ENCODE measurements around the gene CELF1. TPM values are rescaled to one million over a fixed set of nuclear protein-coding genes. Genes with fewer than 3 reads are reported as not detected.

Gene CELF1
- total and polyA plus RNA-seq, 10 of the 15 experiments (the other 5 are each of a cell fraction or from before 2014, with no cell fraction given): 35.3 to 128 (median 85.7) TPM

DNA sequence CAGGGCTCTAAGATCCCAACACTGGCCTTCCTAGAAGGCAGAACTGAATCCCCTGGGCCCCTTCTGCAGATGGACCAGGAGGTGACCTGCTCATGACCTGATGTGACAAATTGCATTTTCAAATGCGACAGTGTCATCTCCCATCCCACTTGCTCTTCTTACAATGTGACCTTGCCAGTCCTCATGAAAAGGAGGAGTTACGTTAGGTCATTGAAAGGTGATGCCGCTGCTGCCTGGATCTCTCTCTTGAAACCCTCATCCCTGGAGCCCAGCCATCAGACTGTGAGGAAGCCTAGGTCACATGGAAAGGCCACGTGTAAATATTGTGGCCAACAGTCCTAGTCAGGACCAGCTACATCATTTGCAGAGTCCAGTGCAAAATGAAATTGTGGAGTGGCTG lies 47.0 kb upstream of the CELF1 start (continued):
- TF ChIP-seq YBX1 (IDR thresholded peaks at IDR 0.05) (no peak), ETV6 (conservative IDR thresholded peaks at IDR 0.05 in 1 of 2, IDR thresholded peaks at IDR 0.05 in 1 of 2; ENCODE audit: borderline replicate concordance in 1 of 2, low read depth in 1 of 2) (no peak), NFXL1 (IDR thresholded peaks at IDR 0.05; ENCODE audit: borderline replicate concordance) (no peak), ZBTB40 (IDR thresholded peaks at IDR 0.05; ENCODE audit: borderline replicate concordance) (no peak), SP1 (IDR thresholded peaks at IDR 0.05; ENCODE audit: low read depth, low read length) (no peak), KAT2A (conservative IDR thresholded peaks at IDR 0.05; ENCODE audit: control insufficient read depth, low read depth, low read length) (no peak), NBN (IDR thresholded peaks at IDR 0.05) (no peak)

DNA sequence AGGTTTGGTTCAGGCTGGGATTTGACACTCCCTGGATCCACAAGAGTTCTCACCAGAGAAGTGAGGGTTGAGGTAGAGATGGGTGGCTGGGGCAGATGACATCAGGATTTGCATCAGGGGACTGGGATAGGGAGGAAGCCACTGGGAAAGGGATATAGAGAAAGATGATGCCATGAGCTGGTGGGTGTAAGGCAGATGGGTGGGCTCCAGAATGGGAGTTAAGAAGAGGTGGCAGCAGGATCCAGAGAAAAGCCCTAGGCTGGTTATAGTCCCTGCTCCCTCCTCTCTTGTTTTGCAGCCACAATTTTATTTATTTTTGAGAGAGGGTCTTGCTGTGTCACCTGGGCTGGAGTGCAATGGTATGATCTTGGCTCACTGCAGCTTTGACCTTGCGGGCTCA lies 43.0 kb upstream of the CELF1 start:
- H3K36me3 ChIP-seq (ENCODE audit: control insufficient read depth in 2 of 2, insufficient read depth in 2 of 2, low read length in 1 of 2): no peaks in the 10 kb centered on the region

More for the DNA sequence above, 43.0 kb upstream of the CELF1 start:
- Histone ChIP-seq H3K27ac (ENCODE audit: control insufficient read depth, insufficient read depth) (no peak overlapping the region), H3K4me1 (ENCODE audit: control insufficient read depth, insufficient read depth, low read length) (peaks cover 7% of the 10 kb centered on the region), H4K20me1 (ENCODE audit: control insufficient read depth, insufficient read depth) (no peaks in the 10 kb centered on the region), H3K9ac (ENCODE audit: control insufficient read depth, insufficient read depth, low read length) (no peak overlapping the region), H3K79me2 (ENCODE audit: control insufficient read depth, insufficient read depth, low read length) (no peaks in the 10 kb centered on the region), H3K4me3 (no peak overlapping the region), H3K4me2 (ENCODE audit: control insufficient read depth, insufficient read depth) (no peak overlapping the region), H3K27me3 (replicated peaks in 1 of 2; ENCODE audit: control insufficient read depth in 2 of 2, insufficient read depth in 2 of 2, low read length in 1 of 2) (peaks cover 3 to 23% of the 10 kb centered on the region in 2 experiments), H3K9me3 (replicated peaks; ENCODE audit: control insufficient read depth, insufficient read depth, low read length) (no peaks in the 10 kb centered on the region), H2AFZ (ENCODE audit: control insufficient read depth, low read depth, low read length) (no peak overlapping the region)
- intact Hi-C loops (cut with micrococcal nuclease; ENCODE audit: unreplicated experiment) (no loop called here), in situ Hi-C loops (cut with MboI) (no loop called here)
- TF ChIP-seq MYC (IDR thresholded peaks at IDR 0.05; ENCODE audit: insufficient read depth, insufficient read length, insufficient replicate concordance, low read length, severe bottlenecking) (no peak), TBL1XR1 (IDR thresholded peaks at IDR 0.05; ENCODE audit: low read depth, low read length) (no peak), RAD21 (IDR thresholded peaks at IDR 0.05; ENCODE audit: insufficient read depth, low read depth, low read length) (no peak), ESRRA (IDR thresholded peaks at IDR 0.05; ENCODE audit: low read length) (no peak)
- no peak for DNase-seq (ENCODE audit: low read depth, low spot score)
- ChIA-PET SMC1A (ENCODE audit: uncharacterized antibody, unreplicated experiment) (interaction anchor here (0.6 to 1.5 kb wide), 2 partner anchors 10 to 90 kb away, joined by 4 read pairs; no protein-coding TSS in a partner anchor), POLR2A (interaction anchor here (0.5 to 0.7 kb wide), 2 partner anchors 26 to 179 kb away, joined by 3 to 5 read pairs; no protein-coding TSS in a partner anchor), RAD21 (ENCODE audit: unreplicated experiment) (no interaction called here), CTCF (interaction anchor here (0.6 to 0.8 kb wide), 2 partner anchors 22 to 219 kb away, joined by 3 read pairs; no protein-coding TSS in a partner anchor)
- BruUV-seq (replicated peaks): no TSS peak
- no peak for FAIRE-seq
- no peak for ATAC-seq
- WGBS (ENCODE audit: insufficient coverage, insufficient replicate concordance, low lambda C conversion rate, missing lambda C conversion rate): 85% methylated on average over 1 of the region's 1 CpG
